GM19351 (cell line): Measurements from ENCODE around the gene DNMT1.

Experiments used
- ATAC-seq: cut with Tn5 transposase; IDR thresholded peaks from one replicate; pipeline ENCODE4 v1.9.1; 2021; ENCODE audit warnings: mild to moderate bottlenecking, moderate library complexity; ENCODE audit not compliant: unreplicated experiment

The DNMT1 gene

DNA sequence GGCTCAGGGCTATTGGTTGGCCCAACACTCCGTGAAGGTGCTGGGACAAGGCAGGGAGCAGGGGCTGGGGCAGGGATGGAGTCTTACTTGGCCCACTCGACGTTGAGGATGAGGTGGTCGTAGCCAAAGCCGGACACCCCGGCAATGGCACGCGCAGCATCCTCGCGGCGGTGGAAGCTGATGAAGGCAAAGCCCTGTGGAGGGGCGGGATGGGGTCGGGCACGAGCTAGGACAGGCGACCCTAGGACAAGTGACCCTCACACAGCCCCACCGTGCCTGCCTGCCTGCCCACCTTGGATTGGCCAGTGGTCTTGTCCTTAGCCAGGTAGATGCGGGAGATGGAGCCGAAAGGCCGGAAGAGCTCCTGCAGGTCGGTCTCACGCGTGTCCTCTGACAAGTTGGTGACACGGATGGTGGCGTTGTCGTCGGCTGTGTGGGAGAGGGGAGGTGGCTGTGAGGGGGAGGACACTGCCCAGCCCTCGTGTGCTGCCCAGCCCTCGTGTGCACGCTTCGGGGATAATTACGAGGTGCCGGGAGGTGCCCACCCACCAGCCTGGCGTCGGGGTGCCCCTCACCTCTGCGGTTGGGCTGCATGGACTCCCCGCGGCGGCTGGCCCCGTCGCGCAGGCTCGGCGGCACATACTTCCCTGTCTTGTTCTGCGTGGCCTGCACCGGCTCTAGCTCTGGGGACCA, 79.2 kb downstream of the DNMT1 start:
- ATAC-seq, result no peak

DNA sequence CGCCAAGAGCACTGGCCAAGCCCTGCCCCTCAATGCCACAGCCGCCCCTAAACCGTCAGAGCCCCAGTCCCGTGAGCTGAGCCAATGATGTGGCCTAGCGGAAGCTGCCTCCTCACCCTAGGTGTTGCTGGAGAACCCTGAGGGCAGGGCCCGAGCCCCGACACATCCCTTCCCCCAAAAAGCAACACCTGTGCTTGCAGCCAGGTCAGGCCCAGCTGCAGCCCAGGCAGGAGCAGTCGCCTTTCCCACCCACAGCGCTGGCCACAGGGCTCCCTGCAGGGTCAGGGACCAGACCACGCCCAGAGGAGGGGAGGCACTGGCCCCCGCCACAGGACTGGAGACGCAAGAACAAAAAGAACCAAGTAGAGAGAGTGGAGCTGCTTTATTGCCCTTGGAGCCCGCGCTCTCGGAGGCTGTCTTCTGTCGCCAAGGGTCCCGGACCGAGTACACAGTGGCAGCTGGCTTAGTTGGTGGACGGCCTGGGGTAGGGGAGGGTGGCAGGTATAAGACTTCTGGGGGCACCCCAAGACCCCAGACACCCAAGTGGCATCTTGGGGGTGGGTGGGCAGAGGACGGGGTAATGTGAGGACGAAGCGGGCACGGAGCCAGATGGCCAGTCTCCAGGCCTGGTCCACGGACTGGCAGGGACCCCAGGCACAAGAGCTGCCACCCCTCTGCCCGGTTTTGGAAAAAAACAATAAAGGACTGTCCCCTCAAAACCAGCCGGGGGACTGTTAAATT, 79.9 kb downstream of the DNMT1 start:
- ATAC-seq, result no peak

DNA sequence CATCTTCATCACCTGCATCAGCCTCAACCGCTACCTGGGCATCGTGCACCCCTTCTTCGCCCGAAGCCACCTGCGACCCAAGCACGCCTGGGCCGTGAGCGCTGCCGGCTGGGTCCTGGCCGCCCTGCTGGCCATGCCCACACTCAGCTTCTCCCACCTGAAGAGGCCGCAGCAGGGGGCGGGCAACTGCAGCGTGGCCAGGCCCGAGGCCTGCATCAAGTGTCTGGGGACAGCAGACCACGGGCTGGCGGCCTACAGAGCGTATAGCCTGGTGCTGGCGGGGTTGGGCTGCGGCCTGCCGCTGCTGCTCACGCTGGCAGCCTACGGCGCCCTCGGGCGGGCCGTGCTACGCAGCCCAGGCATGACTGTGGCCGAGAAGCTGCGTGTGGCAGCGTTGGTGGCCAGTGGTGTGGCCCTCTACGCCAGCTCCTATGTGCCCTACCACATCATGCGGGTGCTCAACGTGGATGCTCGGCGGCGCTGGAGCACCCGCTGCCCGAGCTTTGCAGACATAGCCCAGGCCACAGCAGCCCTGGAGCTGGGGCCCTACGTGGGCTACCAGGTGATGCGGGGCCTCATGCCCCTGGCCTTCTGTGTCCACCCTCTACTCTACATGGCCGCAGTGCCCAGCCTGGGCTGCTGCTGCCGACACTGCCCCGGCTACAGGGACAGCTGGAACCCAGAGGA, 80.6 kb downstream of the DNMT1 start:
- no peak for ATAC-seq

DNA sequence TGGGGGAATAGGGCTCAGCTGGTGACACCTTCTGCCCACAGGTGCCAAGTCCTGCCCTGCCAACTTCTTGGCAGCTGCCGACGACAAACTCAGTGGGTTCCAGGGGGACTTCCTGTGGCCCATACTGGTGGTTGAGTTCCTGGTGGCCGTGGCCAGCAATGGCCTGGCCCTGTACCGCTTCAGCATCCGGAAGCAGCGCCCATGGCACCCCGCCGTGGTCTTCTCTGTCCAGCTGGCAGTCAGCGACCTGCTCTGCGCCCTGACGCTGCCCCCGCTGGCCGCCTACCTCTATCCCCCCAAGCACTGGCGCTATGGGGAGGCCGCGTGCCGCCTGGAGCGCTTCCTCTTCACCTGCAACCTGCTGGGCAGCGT, 81.2 kb downstream of the DNMT1 start:
- no peak for ATAC-seq

DNA sequence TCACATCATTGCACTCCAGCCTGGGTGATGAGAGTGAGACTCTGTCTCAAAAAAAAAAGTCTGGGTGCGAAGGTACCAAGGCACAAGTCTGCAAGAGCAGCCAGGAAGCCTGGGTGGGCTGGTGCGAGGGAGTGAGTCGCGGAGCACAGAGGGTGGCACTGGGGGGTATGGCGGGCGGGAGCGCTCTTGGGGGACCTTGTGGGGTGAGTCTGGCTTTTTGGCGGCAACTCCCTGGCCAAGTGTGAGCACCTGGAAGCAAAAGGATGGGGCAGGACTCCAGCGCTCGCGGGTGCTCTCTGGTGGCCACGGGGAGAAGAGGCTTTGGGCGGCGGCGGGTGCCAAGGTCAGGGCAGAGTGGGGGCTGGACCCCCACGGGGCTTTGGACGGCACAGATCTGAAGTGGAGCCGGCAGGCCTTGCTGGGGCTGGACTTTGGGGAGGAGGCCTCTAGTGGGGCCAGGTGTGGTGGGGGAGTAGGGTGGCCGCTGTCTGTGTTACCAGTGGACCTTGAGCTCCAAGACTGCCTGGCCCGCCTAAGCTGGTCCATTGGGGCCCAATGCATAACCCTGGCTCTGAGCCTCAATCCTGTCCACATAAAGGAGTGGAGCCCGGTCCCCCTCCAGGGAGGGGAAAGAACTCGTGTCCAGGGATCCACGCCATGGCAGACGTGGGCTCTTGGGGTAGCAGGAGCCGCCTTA, 81.7 kb downstream of the DNMT1 start:
- ATAC-seq, result no peak

DNA sequence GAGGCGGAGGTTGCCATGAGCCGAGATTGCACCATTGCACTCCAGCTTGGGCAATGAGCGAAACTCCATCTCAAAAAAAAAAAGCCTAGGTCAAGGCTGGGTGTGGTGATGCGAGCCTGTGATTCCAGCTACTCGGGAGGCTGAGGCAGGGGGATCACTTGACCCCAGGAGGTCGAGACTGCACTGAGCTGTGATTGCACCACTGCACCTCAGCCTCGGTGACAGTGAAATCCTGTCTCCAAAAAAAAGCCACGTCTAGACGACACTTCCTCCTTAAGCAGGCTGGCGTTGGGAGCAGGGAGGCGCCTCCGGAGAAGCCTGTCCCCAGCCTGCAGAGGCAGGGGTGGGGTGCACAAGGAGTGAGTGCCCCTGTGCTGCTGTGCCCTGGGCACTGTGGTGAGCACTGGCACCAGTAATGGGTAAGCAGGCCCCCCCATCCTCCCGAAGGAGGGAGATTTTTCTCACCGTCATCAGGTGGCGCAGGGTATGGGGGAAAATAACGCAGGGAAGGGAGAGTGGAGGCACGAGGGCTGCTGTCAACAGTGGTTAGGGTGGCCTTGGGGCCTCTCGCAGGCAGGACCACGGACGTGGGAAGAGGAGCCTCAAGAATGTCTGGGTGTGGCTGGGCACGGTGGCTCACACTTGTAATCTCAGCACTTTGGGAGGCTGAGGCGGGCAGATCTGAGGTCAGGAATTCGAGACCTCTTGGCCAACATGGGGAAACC, 82.6 kb downstream of the DNMT1 start:
- no peak for ATAC-seq

DNA sequence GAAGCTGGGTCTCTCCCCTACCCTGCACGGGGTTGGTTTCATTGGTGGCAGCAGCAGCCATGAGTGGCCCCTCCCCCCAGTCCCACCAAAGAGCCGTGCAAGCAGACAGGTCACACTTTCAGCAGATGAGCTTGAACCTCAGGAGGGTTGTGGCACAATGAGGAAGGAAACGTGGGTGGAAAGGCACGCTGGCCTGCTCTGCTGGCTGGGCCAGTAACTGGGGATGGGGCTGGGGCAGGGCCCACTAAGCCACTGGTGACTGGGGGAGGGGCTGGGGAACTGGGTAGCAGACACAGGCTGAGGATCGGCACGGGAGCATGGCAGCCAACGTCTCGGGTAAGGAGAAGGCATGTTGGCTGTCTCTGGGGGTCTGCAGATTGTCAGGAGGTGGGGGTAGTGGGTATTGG, 83.3 kb downstream of the DNMT1 start, which contains the start of gene P2RY11:
P2RY11 (plus strand) TSS at position 289 of the 407 bp plus-strand sequence; CDS start at position 318, 29 bp downstream.
- ATAC-seq, result no peak

DNA sequence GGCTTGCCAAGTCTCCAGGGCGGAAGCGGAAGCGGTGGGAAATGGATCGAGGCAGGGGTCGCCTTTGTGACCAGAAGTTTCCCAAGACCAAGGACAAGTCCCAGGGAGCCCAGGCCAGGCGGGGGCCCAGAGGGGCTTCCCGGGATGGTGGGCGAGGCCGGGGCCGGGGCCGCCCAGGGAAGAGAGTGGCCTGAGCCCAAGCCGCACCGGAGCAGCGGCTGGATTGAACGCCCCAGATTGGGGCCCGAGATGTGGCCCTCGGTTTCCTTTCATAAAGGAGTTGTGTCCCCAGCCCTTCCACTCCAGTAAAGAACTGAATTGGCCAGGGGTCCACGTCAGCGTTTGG, 83.8 kb downstream of the DNMT1 start:
- ATAC-seq, result no peak

DNA sequence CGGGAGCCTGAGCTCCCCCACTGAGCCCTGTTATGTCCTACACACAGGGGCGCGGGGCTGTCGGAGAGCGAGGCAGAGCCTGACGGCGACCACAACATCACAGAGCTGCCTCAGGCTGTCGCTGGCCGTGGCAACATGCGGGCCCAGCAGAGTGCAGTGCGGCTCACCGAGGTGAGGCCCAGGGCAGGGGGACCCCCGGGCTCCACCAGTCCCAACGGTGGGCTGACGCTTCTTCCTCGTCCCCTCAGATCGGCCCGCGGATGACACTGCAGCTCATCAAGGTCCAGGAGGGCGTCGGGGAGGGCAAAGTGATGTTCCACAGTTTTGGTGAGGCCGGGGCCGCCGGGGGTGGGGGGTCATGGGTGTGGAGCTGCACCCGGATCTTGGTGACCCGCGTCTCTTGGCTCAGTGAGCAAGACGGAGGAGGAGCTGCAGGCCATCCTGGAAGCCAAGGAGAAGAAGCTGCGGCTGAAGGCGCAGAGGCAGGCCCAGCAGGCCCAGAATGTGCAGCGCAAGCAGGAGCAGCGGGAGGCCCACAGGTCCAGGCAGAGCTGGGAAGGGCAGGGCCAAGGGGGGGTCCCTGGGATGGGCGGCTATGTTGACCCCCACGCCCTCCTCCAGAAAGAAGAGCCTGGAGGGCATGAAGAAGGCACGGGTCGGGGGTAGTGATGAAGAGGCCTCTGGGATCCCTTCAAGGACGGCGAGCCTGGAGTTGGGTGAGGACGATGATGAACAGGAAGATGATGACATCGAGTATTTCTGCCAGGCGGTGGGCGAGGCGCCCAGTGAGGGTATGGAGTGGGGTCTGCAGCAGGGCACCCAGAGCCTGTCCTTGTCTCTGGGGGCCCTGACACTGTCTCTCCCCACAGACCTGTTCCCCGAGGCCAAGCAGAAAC, 84.4 kb downstream of the DNMT1 start:
- ATAC-seq, result no peak

DNA sequence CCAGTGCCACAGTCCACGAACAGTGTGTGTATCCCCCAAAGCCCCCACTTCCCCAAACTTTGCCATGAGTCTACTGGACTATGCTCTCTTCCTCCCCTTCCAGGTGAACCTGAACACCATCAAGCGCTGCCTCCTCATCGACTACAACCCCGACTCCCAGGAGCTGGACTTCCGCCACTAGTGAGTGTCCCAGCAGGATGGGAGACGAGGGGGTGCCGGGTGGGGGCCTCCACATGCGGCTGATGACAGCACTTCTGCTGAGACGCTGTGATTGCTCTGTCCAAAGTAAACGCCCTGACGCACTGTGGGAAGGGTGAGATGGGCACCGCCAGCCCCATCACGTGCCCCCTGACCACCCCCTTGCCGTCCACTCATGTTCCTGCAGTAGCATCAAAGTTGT, 85.2 kb downstream of the DNMT1 start:
- ATAC-seq, result no peak

DNA sequence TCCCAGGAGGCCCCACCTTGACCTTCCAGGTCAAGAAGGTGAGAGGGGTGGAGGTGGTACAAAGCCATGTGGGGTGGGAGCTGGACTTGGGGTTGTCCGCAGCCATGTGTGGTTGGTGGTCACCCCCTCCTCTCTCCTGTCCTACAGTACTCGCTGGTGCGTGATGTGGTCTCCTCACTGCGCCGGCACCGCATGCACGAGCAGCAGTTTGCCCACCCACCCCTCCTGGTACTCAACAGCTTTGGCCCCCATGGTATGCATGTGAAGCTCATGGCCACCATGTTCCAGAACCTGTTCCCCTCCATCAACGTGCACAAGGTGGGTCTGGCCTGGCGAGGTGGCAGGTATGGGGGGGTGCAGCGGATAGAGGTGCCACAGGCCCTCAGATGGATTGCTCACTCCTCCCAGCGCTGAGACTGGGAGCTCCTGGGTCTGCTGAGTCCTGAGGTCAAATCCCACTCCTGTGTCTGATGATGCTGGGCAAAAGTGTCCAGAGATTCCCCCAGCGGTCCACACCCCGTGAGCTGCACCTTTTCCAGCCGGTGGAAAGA, 86.9 kb downstream of the DNMT1 start:
- no peak for ATAC-seq

DNA sequence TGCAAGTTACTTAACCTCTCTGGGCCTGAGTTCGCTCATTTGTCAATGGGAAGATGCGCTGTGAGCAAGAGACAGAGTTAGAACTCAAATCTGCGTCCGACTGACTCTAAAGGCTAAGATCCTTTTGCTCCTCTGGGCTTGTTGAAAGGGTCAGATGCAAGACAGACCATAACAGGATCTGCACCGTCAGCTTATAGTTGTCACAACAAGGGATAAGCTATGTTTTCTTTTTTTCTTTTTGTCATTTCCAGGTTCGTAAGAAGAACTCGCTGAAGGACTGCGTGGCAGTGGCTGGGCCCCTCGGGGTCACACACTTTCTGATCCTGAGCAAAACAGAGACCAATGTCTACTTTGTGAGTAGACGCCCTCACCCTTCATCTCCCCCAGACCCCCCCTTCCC, 87.5 kb downstream of the DNMT1 start:
- ATAC-seq, result no peak

DNA sequence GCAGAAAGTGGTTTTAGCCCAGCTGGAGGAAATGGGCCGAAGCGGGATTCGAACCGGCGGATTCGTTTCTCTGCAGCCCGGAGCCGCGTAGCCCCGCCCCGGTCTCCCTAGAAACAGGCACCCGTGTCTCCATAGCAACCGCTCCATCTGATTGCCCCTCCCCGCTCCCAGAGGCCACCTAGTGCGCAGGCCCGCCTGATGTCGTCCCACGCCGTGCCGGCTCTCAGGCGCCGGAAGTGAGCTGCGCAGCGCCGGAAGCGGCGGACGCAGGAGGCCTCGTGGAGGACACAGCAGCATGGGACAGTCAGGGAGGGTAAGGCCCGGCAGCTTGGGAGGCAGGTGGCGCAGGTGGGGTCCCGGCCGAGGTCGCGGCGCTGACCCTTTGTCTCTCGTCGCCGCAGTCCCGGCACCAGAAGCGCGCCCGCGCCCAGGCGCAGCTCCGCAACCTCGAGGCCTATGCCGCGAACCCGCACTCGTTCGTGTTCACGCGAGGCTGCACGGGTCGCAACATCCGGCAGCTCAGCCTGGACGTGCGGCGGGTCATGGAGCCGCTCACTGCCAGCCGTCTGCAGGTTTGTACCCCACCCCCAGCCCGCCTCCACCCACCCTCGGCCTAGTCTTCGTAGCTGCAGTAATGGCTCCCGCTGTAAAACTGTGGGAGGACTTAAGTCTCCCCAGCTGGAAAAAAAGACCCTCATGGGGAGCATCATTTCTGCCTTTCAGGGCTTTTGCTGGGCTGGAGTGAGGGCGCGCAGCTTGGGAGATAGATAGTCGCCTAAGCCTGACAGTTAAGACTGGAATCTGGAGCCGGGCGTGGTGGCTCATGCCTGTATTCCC, 88.4 kb downstream of the DNMT1 start, which contains the start of gene PPAN:
PPAN (plus strand) TSS at position 263 of the 837 bp plus-strand sequence; CDS start at position 296, 33 bp downstream.
- ATAC-seq, result peak; percentile 48

DNA sequence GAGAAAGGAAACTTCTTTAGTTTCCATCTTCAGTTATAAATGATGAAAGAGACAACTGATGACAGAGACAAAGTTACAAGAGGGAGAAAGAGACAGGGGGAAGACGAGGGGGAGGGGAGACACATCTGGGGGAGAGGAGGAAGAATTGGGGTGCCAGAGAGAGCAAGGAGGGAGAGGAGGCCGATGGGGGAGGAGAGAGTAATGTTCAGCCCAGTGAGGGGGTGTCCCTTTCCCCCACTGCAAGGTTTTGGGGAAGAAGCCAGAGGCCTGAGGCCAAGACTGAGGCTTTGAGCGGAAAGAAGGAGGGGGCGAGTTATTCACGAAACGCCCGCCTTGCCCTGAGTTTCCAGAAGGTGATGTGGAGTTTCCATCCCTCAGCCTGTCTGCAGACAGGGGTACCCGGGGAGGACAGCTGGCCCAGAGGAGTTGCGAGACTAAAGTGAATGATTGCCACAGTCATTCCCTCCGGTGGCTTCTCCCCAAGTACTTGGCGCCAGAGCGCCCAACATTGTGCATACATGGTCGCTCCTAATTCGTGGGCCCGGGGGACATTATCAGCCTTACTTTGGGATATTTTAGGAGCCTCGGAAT, 89.1 kb downstream of the DNMT1 start:
- no peak for ATAC-seq

DNA sequence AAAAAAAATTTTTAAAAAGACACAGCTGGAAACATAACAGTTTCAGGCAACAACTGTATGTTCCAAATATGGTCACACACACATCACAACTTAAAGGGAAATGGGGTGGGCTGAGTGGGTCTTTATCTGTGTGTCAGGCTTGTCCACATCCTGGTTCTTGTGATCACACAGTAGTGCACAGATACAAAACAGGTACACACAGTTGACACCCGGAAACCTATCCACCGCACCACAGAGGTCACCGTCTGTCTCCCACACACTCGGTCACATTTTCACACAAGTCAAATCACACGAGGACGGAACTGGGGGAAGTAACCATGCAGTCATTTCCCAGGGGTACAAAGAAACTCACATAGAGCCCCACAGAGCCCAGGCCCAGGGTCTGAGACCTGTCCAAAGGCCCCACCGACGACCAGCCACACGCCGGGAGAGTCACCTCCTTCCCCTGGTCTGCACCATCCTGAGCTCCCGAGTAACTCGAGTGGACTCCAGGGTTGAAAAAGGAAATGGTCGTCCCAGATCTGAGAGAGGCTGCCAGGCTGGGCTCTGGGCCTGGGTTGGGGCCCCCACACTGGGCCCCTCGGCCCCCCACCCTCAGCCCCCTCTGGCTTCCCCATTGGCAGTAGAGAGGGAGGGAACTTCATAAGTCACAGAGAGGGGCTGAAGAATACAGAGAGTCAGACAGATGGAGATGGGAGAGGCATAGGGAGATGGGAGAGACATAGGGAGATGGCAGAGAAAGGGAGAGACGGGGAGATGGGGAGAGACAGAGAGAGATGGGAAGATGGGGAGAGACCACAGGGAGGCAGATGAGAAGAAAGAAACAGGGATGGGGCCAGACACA, 89.9 kb downstream of the DNMT1 start:
- peak; percentile 48 for ATAC-seq

DNA sequence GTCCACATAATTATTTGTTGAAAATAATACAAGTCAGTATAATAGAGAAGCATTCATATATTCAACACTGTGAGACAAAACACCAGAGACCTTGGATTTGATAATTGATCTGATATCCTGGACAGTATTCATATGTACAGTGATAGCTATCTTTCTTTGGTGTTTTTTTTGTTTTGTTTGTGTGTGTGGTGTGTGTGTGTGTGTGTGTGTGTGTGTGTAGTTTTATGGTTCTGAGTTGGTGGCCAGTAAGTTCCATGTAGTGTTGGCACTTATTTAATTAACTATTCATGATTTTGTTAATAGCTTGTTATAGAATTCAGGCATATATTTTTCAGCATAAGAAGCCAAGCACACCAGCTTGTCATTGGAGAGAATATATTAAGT, 90.6 kb downstream of the DNMT1 start:
- ATAC-seq, result no peak

DNA sequence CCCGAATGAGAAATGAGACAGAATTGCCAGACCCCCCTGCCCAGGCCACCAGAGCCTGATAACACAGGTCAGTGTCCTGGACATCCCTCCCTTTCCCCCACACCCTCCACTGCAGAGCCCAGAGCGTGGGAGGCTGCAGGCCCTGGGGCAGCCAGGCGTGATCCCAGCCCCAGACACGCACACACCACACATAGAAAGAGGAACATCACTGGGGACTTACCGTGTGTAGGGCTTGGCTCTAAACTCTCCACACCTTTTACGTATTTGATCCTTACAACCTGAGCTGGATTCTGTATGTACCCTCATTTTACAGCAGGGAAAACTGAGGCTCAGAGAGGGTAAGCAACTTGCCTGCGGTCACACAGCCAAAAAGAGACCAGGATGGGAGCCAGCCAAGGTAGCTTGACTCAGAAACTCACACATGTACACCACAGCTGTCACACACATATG, 91.9 kb downstream of the DNMT1 start:
- ATAC-seq, result no peak
